BLaER1 treated with 17β-estradiol and CSF1 and Interleukin-3, amounts not matched to agents 10 nM and 100 nM (cell line): ENCODE data around the gene CBX3.
"Not testable (repeated sequence)": the region's sequence is repeated elsewhere in the genome, so short reads cannot be mapped to it uniquely, and the experiment has no call there.

Source experiments
- H3K27ac ChIP-seq, 11 experiments: shearing (Covaris generic); formaldehyde crosslinking; 2 replicates each; pipeline ENCODE4 v1.8.1; 2022
- H3K27me3 ChIP-seq, 11 experiments: shearing (Covaris generic); formaldehyde crosslinking; 2 replicates each; pipeline ENCODE4 v1.8.1; 2022
- H3K36me3 ChIP-seq, 11 experiments: shearing (Covaris generic); formaldehyde crosslinking; 2 replicates each; pipeline ENCODE4 v1.8.1; 2022
- H3K4me1 ChIP-seq, 10 experiments: shearing (Covaris generic); formaldehyde crosslinking; 2 replicates each; pipeline ENCODE4 v1.8.1; 2022
- H3K4me2 ChIP-seq, 11 experiments: shearing (Covaris generic); formaldehyde crosslinking; 2 replicates each; pipeline ENCODE4 v1.8.1; 2022
- H3K4me3 ChIP-seq, 10 experiments: shearing (Covaris generic); formaldehyde crosslinking; 2 replicates each; pipeline ENCODE4 v1.8.1; 2022
- H3K9ac ChIP-seq, 11 experiments: shearing (Covaris generic); formaldehyde crosslinking; 2 replicates each; pipeline ENCODE4 v1.8.1; 2022
- H3K9me3 ChIP-seq, 11 experiments: shearing (Covaris generic); formaldehyde crosslinking; replicated peaks in 1 of 11; 2 replicates each; pipeline ENCODE4 v1.8.1; 2022
- H4K20me1 ChIP-seq, 11 experiments: shearing (Covaris generic); formaldehyde crosslinking; 2 replicates each; pipeline ENCODE4 v1.8.1; 2022
- Cebpa-rat ChIP-seq, 11 experiments: shearing (Covaris generic); IDR thresholded peaks; 2 replicates each; pipeline ENCODE4 v1.8.1; 2022

Gene CBX3

DNA sequence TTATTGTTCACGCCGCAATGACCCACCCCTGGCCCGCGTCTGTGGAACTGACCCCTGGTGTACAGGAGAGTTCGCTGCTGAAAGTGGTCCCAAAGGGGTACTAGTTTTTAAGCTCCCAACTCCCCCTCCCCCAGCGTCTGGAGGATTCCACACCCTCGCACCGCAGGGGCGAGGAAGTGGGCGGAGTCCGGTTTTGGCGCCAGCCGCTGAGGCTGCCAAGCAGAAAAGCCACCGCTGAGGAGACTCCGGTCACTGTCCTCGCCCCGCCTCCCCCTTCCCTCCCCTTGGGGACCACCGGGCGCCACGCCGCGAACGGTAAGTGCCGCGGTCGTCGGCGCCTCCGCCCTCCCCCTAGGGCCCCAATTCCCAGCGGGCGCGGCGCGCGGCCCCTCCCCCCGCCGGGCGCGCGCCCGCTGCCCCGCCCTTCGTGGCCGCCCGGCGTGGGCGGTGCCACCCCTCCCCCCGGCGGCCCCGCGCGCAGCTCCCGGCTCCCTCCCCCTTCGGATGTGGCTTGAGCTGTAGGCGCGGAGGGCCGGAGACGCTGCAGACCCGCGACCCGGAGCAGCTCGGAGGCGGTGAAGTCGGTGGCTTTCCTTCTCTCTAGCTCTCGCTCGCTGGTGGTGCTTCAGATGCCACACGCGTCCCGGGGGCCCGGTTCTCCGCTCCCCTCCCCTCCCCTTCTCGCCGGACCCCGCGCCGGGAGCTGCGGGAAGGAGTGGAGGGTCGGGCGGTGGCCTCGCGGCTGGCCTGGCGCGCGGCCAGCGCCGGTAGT lies at the start of gene CBX3:
TSS of gene CBX3 (plus strand) at position 499 of the 772 bp plus-strand sequence. CDS start 1,254 bp downstream, outside the sequence.
- H3K27ac ChIP-seq, result peak within 1 kb of the TSS; percentile 98 to 100 (median 100)
- TF ChIP-seq Cebpa-rat (IDR thresholded peaks at IDR 0.05), result no peak
- H3K4me3 ChIP-seq, result peak within 1 kb of the TSS; percentile 84 to 98 (median 93)
- H3K4me2 ChIP-seq, result peak within 1 kb of the TSS; percentile 79 to 98 (median 88)
- peaks cover 31 to 69% (median 56%) of the 10 kb centered on the region in 11 experiments for H3K36me3 ChIP-seq
- peak within 1 kb of the TSS; percentile 98 to 100 (median 99) for H3K9ac ChIP-seq
- no peaks in the 10 kb centered on the region; a peak in 1 of 22 replicates for H3K9me3 ChIP-seq
- H3K27me3 ChIP-seq, result no peaks in the 10 kb centered on the region
- H4K20me1 ChIP-seq, result peaks cover 67 to 83% (median 79%) of the 10 kb centered on the region in 11 experiments
- H3K4me1 ChIP-seq, result peaks cover 27 to 44% (median 35%) of the 10 kb centered on the region in 10 experiments

DNA sequence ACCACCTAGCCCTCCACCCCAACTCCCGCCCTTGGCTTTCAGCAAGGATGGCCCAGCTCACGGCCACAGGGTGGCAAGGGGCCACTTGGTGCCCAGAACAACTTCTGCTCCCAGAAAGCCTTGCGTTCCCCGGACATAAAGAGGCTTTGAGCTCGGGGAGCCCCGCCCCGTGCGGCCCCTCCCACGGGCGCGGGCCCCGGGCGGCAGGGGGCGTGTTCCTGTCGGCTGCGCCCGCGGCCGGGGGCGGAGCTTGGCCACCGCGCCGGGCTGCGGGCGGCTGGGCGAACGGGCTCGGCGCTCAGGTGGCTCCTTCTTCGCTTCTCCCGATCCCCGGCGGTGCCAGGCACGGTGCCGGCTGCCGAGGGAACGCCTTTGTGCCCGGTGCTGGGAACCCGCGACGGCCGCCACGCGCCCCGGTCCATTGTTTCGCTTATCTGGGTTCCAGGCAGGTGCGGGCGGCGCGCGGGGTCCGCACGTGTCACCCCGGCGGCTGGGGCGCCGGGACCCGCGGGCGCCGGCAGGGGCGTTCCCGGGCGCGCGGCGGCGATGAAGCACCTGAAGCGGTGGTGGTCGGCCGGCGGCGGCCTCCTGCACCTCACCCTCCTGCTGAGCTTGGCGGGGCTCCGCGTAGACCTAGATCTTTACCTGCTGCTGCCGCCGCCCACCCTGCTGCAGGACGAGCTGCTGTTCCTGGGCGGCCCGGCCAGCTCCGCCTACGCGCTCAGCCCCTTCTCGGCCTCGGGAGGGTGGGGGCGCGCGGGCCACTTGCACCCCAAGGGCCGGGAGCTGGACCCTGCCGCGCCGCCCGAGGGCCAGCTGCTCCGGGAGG lies 49.4 kb upstream of the CBX3 start, which contains the start of gene NFE2L3:
TSS of gene NFE2L3 (plus strand) at position 246 of the 829 bp plus-strand sequence. CDS start at position 547, 301 bp downstream.
- H3K36me3 ChIP-seq, result no peaks in the 10 kb centered on the region
- H3K4me3 ChIP-seq, result peak within 1 kb of the TSS; percentile 79 to 93 (median 88)
- H3K9ac ChIP-seq, result peak within 1 kb of the TSS; percentile 77 to 90 (median 85)
- peak within 1 kb of the TSS; percentile 73 to 98 (median 97) for H3K4me2 ChIP-seq
- peaks cover 53 to 58% (median 56%) of the 10 kb centered on the region in 10 experiments for H3K4me1 ChIP-seq
- H3K27ac ChIP-seq, result peak within 1 kb of the TSS; percentile 62 to 81 (median 77); a peak in 21 of 22 replicates
- no peak for TF ChIP-seq Cebpa-rat (IDR thresholded peaks at IDR 0.05)
- 0 out of 22 replicates have a peak, but pooled peaks cover 0 to 5% (median 0%) of the 10 kb centered on the region in 11 experiments for H4K20me1 ChIP-seq
- peaks cover 7 to 13% (median 8%) of the 10 kb centered on the region in 11 experiments for H3K9me3 ChIP-seq
- H3K27me3 ChIP-seq, result peaks cover 0 to 10% (median 0%) of the 10 kb centered on the region in 11 experiments; a peak in 1 of 22 replicates

DNA sequence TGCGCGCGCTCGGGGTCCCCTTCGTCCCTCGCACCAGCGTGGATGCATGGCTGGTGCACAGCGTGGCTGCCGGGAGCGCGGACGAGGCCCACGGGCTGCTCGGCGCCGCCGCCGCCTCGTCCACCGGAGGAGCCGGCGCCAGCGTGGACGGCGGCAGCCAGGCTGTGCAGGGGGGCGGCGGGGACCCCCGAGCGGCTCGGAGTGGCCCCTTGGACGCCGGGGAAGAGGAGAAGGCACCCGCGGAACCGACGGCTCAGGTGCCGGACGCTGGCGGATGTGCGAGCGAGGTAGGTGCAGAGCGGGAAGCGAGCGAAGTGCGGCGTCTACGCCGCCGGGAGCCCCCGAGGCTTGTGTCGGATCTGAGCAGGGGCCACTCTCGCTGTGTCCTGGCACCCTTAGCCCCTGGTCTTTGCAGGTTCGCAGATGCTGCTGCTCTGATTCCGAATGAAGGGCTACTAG lies 48.7 kb upstream of the CBX3 start:
- peak overlapping the region; percentile 79 to 93 (median 88) for H3K4me3 ChIP-seq
- peaks cover 59 to 64% (median 62%) of the 10 kb centered on the region in 10 experiments for H3K4me1 ChIP-seq
- peaks cover 0 to 10% (median 0%) of the 10 kb centered on the region in 11 experiments; a peak in 1 of 22 replicates for H3K27me3 ChIP-seq
- H3K4me2 ChIP-seq, result peak overlapping the region; percentile 73 to 98 (median 97)
- peak overlapping the region in 8 of 11 experiments; percentile 73 to 81 (median 78); a peak in 13 of 22 replicates for H3K27ac ChIP-seq
- H3K9me3 ChIP-seq, H3K36me3 ChIP-seq, H4K20me1 ChIP-seq: not testable (repeated sequence)
- H3K9ac ChIP-seq, result peak overlapping the region; percentile 77 to 90 (median 85)

DNA sequence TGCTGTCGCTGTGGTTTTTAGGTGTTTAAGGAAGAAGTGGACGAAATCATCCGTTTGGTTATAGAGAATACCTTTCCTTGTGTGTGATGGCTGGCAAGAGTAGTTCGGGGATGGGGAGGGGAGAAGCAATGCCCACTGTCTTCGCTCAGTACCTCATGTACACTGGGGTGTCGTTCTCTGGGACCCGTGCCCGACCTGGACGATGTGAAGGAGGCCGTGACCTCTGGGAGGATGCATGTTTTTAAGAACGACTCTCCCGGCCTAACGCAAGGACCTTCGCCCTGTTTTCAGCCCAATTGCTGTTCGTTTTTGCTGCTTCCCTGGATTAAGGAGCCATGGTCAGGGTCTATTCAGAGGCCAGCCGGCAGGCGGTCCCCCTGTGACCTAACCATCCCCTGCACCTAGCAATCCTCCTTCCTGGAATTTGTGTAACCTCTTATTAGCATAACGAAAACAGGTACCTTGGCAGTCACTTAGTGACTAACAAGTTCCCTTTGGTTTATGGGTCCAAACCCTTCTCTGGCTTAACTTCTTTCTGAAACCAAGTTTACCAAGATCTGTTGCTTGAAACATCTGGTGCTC lies 48.2 kb upstream of the CBX3 start:
- peak overlapping the region; percentile 73 to 98 (median 97) for H3K4me2 ChIP-seq
- peaks cover 61 to 68% (median 64%) of the 10 kb centered on the region in 10 experiments for H3K4me1 ChIP-seq
- peaks cover 0 to 10% (median 0%) of the 10 kb centered on the region in 11 experiments; a peak in 1 of 22 replicates for H3K27me3 ChIP-seq
- 0 out of 22 replicates have a peak, but pooled peaks cover 0 to 5% (median 0%) of the 10 kb centered on the region in 11 experiments for H4K20me1 ChIP-seq
- H3K4me3 ChIP-seq, result peak overlapping the region; percentile 79 to 93 (median 88); a peak in 19 of 20 replicates
- peak overlapping the region in 2 of 11 experiments; percentile 22 to 40; a peak in 2 of 22 replicates for H3K27ac ChIP-seq
- H3K36me3 ChIP-seq, result no peaks in the 10 kb centered on the region
- H3K9me3 ChIP-seq, result peaks cover 0 to 2% (median 0%) of the 10 kb centered on the region in 11 experiments; a peak in 5 of 22 replicates
- TF ChIP-seq Cebpa-rat (IDR thresholded peaks at IDR 0.05), result no peak
- peak overlapping the region in 8 of 11 experiments; percentile 18 to 90 (median 84); a peak in 12 of 22 replicates for H3K9ac ChIP-seq

DNA sequence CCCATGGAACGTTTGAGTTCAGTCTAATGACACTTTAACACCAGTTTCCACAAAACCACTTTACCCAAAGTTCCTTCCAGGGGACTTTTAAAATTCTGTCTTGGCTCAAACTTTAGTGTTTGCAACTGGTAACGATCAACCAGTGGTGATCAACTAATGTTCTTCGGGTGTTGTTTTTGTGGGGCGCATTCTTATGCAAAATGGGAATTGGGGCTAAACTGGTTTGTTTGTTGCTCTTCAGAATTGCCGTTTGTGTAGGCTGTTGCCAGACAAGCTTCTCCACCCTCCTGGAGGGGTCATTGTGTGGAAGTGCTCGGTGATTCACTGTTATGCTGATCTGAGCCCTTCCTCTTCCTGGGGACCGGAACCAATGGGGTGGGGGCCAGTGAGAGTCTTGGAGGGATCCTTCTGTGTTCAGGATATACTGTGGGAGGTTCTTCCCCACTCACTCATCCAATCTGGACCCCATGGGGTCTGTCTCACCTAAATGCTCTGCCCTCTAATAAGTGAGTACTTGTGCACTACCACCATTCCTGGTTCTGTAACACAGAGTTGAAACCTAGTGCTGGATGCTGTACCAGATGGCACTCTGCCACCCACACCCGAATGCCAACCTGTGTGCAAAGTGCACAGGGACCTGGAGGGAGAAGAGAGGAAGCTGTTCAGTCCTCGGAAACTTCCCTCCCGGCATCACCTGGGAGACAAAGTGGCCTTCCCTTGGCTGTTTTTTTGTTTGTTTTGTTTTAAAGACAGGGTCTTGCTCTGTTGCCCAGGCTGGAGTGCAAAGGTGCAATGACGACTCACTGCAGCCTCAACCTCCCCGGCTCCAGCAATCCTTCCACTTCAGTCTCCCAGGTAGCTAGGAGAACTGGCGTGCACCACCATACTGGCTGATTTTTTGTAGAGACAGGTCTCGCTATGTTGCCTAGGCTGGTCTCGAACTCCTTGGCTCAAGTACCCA lies 47.4 kb upstream of the CBX3 start:
- peaks cover 62 to 74% (median 68%) of the 10 kb centered on the region in 10 experiments for H3K4me1 ChIP-seq

DNA sequence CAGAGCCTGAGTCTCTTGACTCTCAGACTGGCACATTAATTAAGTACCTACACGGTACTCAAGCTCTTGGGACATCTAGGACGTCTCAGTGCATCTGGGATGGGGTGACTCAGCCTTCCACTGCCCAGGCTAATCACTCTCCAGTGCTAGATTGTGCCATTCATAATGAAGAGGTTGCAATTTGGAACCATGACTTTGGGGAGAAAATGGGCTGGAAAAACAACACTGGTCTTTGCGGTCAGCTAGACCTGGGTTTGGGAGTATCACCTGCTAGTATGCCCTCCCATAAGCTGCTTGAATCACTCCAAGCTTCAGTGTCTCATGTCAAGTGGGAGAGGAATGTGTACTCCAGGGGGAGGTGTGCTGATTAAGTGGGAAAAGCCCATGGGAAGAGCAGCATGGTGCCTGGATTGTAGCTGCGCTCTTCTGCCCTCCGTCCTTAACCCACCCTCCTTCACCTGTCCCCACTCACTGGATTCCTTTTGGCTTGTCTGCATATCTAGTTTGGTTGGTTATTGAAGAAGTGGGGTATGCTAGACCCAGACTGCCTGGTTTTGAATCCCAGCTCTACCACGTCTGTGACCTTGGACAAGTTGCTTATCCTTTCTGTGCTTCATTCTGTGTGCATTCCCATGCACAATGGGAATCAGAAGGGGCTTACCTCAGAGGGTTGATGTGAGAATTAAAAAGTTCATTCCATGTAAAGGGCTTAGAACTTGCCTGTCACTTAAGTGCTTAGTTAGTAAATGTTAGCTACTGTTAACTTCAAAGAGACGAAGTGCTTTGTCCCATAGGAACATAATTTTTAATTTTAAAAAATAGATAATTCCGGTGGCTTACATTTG lies 45.8 kb upstream of the CBX3 start:
- Histone ChIP-seq H4K20me1 (0 out of 22 replicates have a peak, but pooled peaks cover 0 to 5% (median 0%) of the 10 kb centered on the region in 11 experiments), H3K27ac (peak overlapping the region in 10 of 11 experiments; percentile 25 to 86 (median 80); a peak in 19 of 22 replicates), H3K4me3 (peak overlapping the region; percentile 40 to 64 (median 50); a peak in 15 of 20 replicates), H3K9ac (peak overlapping the region in 10 of 11 experiments; percentile 12 to 77 (median 68); a peak in 17 of 22 replicates), H3K27me3 (peaks cover 0 to 10% (median 0%) of the 10 kb centered on the region in 11 experiments; a peak in 1 of 22 replicates), H3K36me3 (no peaks in the 10 kb centered on the region), H3K9me3 (no peaks in the 10 kb centered on the region), H3K4me2 (peak overlapping the region; percentile 73 to 98 (median 96)), H3K4me1 (peaks cover 62 to 75% (median 69%) of the 10 kb centered on the region in 10 experiments)
- TF ChIP-seq Cebpa-rat (IDR thresholded peaks at IDR 0.05), result no peak

More for the DNA sequence above, 47.4 kb upstream of the CBX3 start:
- H4K20me1 ChIP-seq, result 0 out of 22 replicates have a peak, but pooled peaks cover 0 to 5% (median 0%) of the 10 kb centered on the region in 11 experiments
- H3K4me3 ChIP-seq, result peak overlapping the region in 6 of 10 experiments; percentile 79 to 92 (median 88); a peak in 11 of 20 replicates
- H3K9ac ChIP-seq, result peak overlapping the region in 4 of 11 experiments; percentile 18 to 90 (median 60); a peak in 5 of 22 replicates
- H3K9me3 ChIP-seq, result no peaks in the 10 kb centered on the region; a peak in 1 of 22 replicates
- TF ChIP-seq Cebpa-rat (IDR thresholded peaks at IDR 0.05), result no peak
- peak overlapping the region in 2 of 11 experiments; percentile 22 to 40; a peak in 2 of 22 replicates for H3K27ac ChIP-seq
- peaks cover 0 to 10% (median 0%) of the 10 kb centered on the region in 11 experiments; a peak in 1 of 22 replicates for H3K27me3 ChIP-seq
- peak overlapping the region; percentile 73 to 98 (median 97) for H3K4me2 ChIP-seq
- H3K36me3 ChIP-seq, result no peaks in the 10 kb centered on the region
